Progenitor cell of endocrine pancreas (in vitro differentiated cells): ENCODE results near the gene PILRB. TPM values are rescaled to one million over a fixed set of nuclear protein-coding genes. Genes with fewer than 3 reads are reported as not detected.
"Not testable (repeated sequence)": the region's sequence is repeated elsewhere in the genome, so short reads cannot be mapped to it uniquely, and the experiment has no call there.

ENCODE experiments used
- DNase-seq: peaks from one replicate; pipeline ENCODE4 v3.0.0; 2021; ENCODE audit warnings: low spot score; ENCODE audit not compliant: unreplicated experiment
- H3K27ac Mint-ChIP-seq: 2 replicates; pipeline ENCODE4 v1.8.0; 2021; ENCODE audit warnings: mild to moderate bottlenecking, moderate library complexity, mixed read lengths
- H3K27me3 Mint-ChIP-seq: 2 replicates; pipeline ENCODE4 v1.8.0; 2021; ENCODE audit warnings: mixed read lengths
- H3K36me3 Mint-ChIP-seq: 2 replicates; pipeline ENCODE4 v1.8.0; 2022; ENCODE audit warnings: mixed read lengths; ENCODE audit not compliant: insufficient read depth
- H3K4me1 Mint-ChIP-seq: 2 replicates; pipeline ENCODE4 v1.8.0; 2021; ENCODE audit warnings: low read depth, mixed read lengths
- H3K4me3 Mint-ChIP-seq: 2 replicates; pipeline ENCODE4 v1.8.0; 2021; ENCODE audit warnings: low read depth, mild to moderate bottlenecking, moderate library complexity, mixed read lengths
- H3K9me3 Mint-ChIP-seq: 2 replicates; pipeline ENCODE4 v1.8.0; 2021; ENCODE audit warnings: low read depth, mixed read lengths
- CTCF ChIP-seq: fragments of 200-600 bp; sonication (generic); IDR thresholded peaks from one replicate; pipeline ENCODE4 v1.5.0; 2021; ENCODE audit warnings: antibody characterized with exemption, mild to moderate bottlenecking; ENCODE audit not compliant: unreplicated experiment
- total RNA-seq: library from RNA; stranded (reverse); gene quantifications from 2 replicates; pipeline ENCODE4 v1.2.1, GENCODE V29; 2021

The PILRB gene
- total RNA-seq, 1 donor from 2014 or later = 67.9 TPM

GRCh38 chr7:100349757-100350156 is 8.2 kb upstream of the PILRB start:
- peaks cover 2% of the 10 kb centered on the region for H3K4me1 Mint-ChIP-seq
- peaks cover 13% of the 10 kb centered on the region for H3K36me3 Mint-ChIP-seq
- no peaks in the 10 kb centered on the region for H3K27me3 Mint-ChIP-seq
- H3K27ac Mint-ChIP-seq = no peak overlapping the region
- no peak for TF ChIP-seq CTCF
- H3K9me3 Mint-ChIP-seq = no peaks in the 10 kb centered on the region
- H3K4me3 Mint-ChIP-seq = no peak overlapping the region
- DNase-seq = no peak

DNA sequence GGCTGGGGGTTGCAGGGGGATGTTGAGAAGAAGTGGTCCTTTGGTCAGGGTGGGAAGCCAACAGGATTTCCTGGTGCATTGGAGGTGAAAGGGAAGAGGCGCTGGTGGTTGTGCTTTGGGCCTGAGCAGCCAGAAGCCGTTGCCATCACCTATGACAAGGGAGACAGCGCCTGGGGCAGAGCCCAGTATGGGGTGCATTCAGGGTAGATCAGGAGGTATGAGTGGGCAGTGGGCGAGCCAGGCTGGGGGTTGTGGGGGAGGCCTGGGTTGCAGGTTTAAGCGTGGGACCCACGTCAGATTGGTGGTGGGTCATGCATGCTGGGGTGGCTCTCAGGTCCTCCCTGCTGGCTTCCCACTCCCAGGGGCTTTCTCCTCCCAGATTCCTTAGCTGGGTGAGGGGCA is 6.3 kb upstream of the PILRB start:
- H3K27me3 Mint-ChIP-seq = no peaks in the 10 kb centered on the region
- H3K4me3 Mint-ChIP-seq = no peak overlapping the region
- H3K4me1 Mint-ChIP-seq = no peaks in the 10 kb centered on the region
- peaks cover 15% of the 10 kb centered on the region for H3K36me3 Mint-ChIP-seq
- no peak for DNase-seq
- H3K9me3 Mint-ChIP-seq = no peaks in the 10 kb centered on the region
- H3K27ac Mint-ChIP-seq = no peak overlapping the region
- no peak for TF ChIP-seq CTCF

DNA sequence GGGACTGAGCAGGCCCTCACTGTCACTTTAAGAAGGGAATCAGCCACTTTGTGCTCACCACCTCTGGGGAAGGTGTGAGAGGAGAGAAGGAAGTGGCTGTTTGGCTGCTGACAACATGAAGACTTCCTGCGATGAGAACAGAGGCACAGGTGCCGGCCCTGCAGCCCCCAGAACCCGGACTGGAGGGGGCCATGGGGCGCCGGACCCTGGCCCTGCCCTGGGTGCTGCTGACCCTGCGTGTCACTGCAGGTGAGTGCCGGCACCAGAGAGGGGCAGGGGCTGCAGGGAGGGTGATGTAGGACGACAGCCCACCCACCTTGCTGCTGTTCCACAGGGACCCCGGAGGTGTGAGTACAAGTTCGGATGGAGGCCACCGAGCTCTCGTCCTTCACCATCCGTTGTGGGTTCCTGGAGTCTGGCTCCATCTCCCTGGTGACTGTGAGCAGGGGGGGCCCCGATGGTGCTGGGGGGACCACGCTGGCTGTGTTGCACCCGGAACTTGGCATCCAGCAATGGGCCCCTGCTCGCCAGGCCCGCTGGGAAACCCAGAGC is 5.6 kb upstream of the PILRB start:
- not testable (repeated sequence) for DNase-seq, H3K27ac Mint-ChIP-seq, H3K4me3 Mint-ChIP-seq, H3K4me1 Mint-ChIP-seq, H3K27me3 Mint-ChIP-seq, H3K9me3 Mint-ChIP-seq
- peaks cover 11% of the 10 kb centered on the region for H3K36me3 Mint-ChIP-seq

DNA sequence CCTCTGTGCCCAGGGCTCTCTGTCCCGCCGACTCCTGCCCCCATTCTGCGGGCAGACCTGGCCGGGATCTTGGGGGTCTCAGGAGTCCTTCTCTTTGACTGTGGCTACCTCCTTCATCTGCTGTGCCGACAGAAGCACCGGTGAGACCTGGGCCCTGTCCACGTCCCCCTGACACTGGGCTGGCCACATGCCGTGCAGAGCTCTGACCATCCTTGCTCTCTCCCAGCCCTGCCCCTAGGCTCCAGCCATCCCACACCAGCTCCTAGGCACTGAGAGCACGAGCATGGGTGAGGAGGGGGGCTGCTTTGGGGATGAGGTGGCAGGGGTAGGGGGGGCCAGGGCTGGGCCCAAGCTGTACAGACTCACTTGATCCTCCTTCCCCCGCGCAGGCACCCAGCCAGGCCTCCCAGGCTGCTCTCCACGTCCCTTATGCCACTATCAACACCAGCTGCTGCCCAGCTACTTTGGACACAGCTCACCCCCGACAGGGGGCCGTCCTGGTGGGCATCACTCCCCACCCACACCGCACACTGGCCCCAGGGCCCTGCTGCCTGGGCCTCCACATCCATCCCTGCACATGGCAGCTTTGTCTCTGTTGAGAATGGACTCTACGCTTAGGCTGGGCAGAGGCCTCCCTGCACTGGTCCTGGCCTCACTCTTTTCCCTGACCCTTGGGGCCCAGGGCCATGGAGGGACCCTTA is 4.8 kb upstream of the PILRB start:
- Mint-ChIP-seq H3K4me3 (no peak overlapping the region), H3K9me3 (no peaks in the 10 kb centered on the region), H3K4me1 (no peaks in the 10 kb centered on the region), H3K36me3 (peaks cover 10% of the 10 kb centered on the region), H3K27me3 (no peaks in the 10 kb centered on the region), H3K27ac (no peak overlapping the region)
- TF ChIP-seq CTCF = no peak
- no peak for DNase-seq

- TF ChIP-seq CTCF = no peak
- H3K27me3 Mint-ChIP-seq = no peaks in the 10 kb centered on the region
- no peaks in the 10 kb centered on the region for H3K4me1 Mint-ChIP-seq
- no peak overlapping the region for H3K27ac Mint-ChIP-seq
- H3K4me3 Mint-ChIP-seq = no peak overlapping the region
- no peaks in the 10 kb centered on the region for H3K9me3 Mint-ChIP-seq
- no peak for DNase-seq
- H3K36me3 Mint-ChIP-seq = peaks cover 10% of the 10 kb centered on the region
These were observed 4.1 kb upstream of the PILRB start for GRCh38 chr7:100353685-100354330.
